ENCODE results near the gene OMA1.

OMA1 gene

GRCh38 chr1:58442114-58442513, 104.4 kb downstream of the OMA1 start:
- H3K27ac ChIP-seq: no peak overlapping the region
- TF ChIP-seq ZFX (IDR thresholded peaks at IDR 0.05) (no peak), CTCF (conservative IDR thresholded peaks at IDR 0.05) (no peak)

GRCh38 chr1:58441699-58442098, 104.8 kb downstream of the OMA1 start:
- no peak overlapping the region for H3K27ac ChIP-seq
- TF ChIP-seq ZFX (IDR thresholded peaks at IDR 0.05) (no peak), CTCF (conservative IDR thresholded peaks at IDR 0.05) (no peak)

DNA sequence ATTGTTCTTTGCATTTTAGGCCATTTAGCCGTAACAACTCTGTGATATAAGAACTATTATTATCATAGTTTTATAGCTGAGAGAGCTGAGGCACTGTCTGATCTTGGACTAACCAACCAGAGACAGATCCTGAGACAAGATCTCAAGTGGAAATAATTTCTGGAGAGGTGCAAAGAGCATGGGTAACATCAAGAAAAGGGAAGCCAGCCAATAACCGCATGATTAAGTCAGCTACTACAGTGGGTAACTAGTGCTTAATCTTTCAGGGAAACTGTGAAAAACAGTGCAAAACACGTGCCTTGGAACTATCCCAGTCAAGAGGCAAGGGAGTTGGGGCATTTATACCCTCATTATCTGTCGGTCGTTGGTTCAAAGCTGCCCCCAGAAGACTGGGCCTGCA, 105.8 kb downstream of the OMA1 start:
- TF ChIP-seq ZFX (IDR thresholded peaks at IDR 0.05) (no peak), CTCF (conservative IDR thresholded peaks at IDR 0.05) (no peak)
- H3K27ac ChIP-seq: no peak overlapping the region

GRCh38 chr1:58439946-58440345, 106.6 kb downstream of the OMA1 start:
- H3K27ac ChIP-seq: no peak overlapping the region
- TF ChIP-seq ZFX (IDR thresholded peaks at IDR 0.05) (no peak), CTCF (conservative IDR thresholded peaks at IDR 0.05) (no peak)

GRCh38 chr1:58438468-58438867, 108.1 kb downstream of the OMA1 start:
- no peak overlapping the region for H3K27ac ChIP-seq
- TF ChIP-seq ZFX (IDR thresholded peaks at IDR 0.05) (no peak), CTCF (conservative IDR thresholded peaks at IDR 0.05) (no peak)

- TF ChIP-seq ZFX (IDR thresholded peaks at IDR 0.05) (no peak), CTCF (conservative IDR thresholded peaks at IDR 0.05) (no peak)
- H3K27ac ChIP-seq: no peak overlapping the region
Measured at GRCh38 chr1:58437623-58438022, 108.9 kb downstream of the OMA1 start.

- H3K27ac ChIP-seq: no peak overlapping the region
- TF ChIP-seq ZFX (IDR thresholded peaks at IDR 0.05) (no peak), CTCF (conservative IDR thresholded peaks at IDR 0.05) (no peak)
Measured at GRCh38 chr1:58436615-58437297, 109.8 kb downstream of the OMA1 start.

All from C4-2B (cell line).